Hepatocyte (in vitro differentiated cells): ENCODE measurements around the gene TUBGCP2. TPM values are rescaled to one million over a fixed set of nuclear protein-coding genes. Genes with fewer than 3 reads are reported as not detected.

Experiments
- DNase-seq: peaks from one replicate; pipeline ENCODE4 v3.0.0-alpha.2; 2016; ENCODE audit warnings: low spot score
- H2AFZ ChIP-seq: fragments of 200-600 bp; sonication (generic); 2 replicates; pipeline ENCODE4 v1.6.0; 2016; ENCODE audit warnings: antibody characterized with exemption, mild to moderate bottlenecking
- H3K27ac ChIP-seq: fragments of 200-600 bp; sonication (generic); 2 replicates; pipeline ENCODE4 v1.5.1; 2016; ENCODE audit warnings: mild to moderate bottlenecking
- H3K27me3 ChIP-seq: fragments of 200-600 bp; sonication (generic); 2 replicates; pipeline ENCODE4 v1.6.1; 2016
- H3K36me3 ChIP-seq: fragments of 200-600 bp; sonication (generic); replicated peaks from 2 replicates; pipeline ENCODE4 v1.5.1; 2016; ENCODE audit warnings: low read depth; ENCODE audit not compliant: insufficient read depth
- H3K4me1 ChIP-seq: fragments of 200-600 bp; sonication (generic); 2 replicates; pipeline ENCODE4 v1.5.1; 2016; ENCODE audit warnings: mild to moderate bottlenecking, moderate library complexity; ENCODE audit not compliant: insufficient read depth
- H3K4me2 ChIP-seq: fragments of 200-600 bp; sonication (generic); 2 replicates; pipeline ENCODE4 v1.6.0; 2016
- H3K4me3 ChIP-seq: fragments of 200-600 bp; sonication (generic); 2 replicates; pipeline ENCODE4 v1.5.1; 2016; ENCODE audit warnings: mild to moderate bottlenecking
- H3K79me2 ChIP-seq: fragments of 200-600 bp; sonication (generic); 2 replicates; pipeline ENCODE4 v1.6.0; 2017; ENCODE audit warnings: mild to moderate bottlenecking
- H3K9me2 ChIP-seq: fragments of 200-600 bp; sonication (generic); replicated peaks from 2 replicates; pipeline ENCODE4 v1.6.0; 2017; ENCODE audit warnings: mild to moderate bottlenecking; ENCODE audit not compliant: insufficient read depth
- H3K9me3 ChIP-seq: fragments of 200-600 bp; sonication (generic); 2 replicates; pipeline ENCODE4 v1.5.1; 2016; ENCODE audit warnings: low read depth, mild to moderate bottlenecking
- H4K20me1 ChIP-seq: fragments of 200-600 bp; sonication (generic); 2 replicates; pipeline ENCODE4 v1.6.0; 2016; ENCODE audit warnings: mild to moderate bottlenecking; ENCODE audit not compliant: insufficient read depth, poor library complexity, severe bottlenecking
- EZH2 ChIP-seq: fragments of 200-600 bp; sonication (generic); IDR thresholded peaks from 2 replicates; pipeline ENCODE4 v1.6.1; 2016; ENCODE audit warnings: antibody characterized with exemption, mild to moderate bottlenecking, borderline replicate concordance
- EZH2phosphoT487 ChIP-seq: fragments of 200-600 bp; sonication (generic); IDR thresholded peaks from one replicate; pipeline ENCODE4 v1.6.1; 2018; ENCODE audit warnings: antibody characterized with exemption, mild to moderate bottlenecking, low read depth, moderate library complexity; ENCODE audit not compliant: unreplicated experiment, severe bottlenecking
- WGBS: methylation state at CpG from one replicate; pipeline ENCODE4 v1.1.6; 2016; ENCODE audit warnings: low lambda C conversion rate; ENCODE audit errors: missing lambda C conversion rate; 5-methylcytosine and 5-hydroxymethylcytosine counted together
- polyA plus RNA-seq: library from polyadenylated mRNA; unstranded; fragments of >200 nt; fragmentation: Nextera tagmentation; extraction: Ambion mirVana; gene quantifications from 2 replicates; pipeline ENCODE4 v1.2.1, GENCODE V29; 2016
- total RNA-seq: library from RNA; depleted of rRNA; stranded (reverse); fragments of >200 nt; gene quantifications from 2 replicates; pipeline ENCODE4 v1.2.3, GENCODE V29; 2014
- TF ChIP-seq, protein P1 (sequence below): fragments of 200-600 bp; sonication (generic); IDR thresholded peaks from 2 replicates; pipeline ENCODE4 v1.5.1; 2016; ENCODE audit warnings: antibody characterized with exemption, mild to moderate bottlenecking; ENCODE audit not compliant: poor library complexity

The TUBGCP2 gene
- total and polyA plus RNA-seq, 2 experiments from 2014 or later, result 44.8 to 51.5 TPM

DNA sequence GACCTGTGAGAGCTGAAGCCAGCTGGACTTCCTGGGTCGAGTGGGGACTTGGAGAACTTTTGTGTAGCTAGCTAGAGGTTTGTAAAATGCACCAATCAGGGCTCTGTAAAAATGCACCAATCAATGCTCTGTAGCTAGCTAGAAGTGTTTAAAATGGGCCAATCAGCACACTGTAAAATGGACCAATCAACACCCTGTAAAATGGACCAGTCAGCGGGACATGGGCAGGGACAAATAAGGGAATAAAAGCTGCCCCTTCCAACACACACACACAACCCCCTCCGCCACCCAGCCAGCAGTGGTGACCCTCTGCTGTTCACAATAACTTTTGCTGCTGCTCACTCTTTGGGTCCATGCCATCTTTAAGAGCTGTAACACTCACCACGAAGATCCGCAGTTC lies 7.2 kb upstream of the TUBGCP2 start:
- no peak for TF ChIP-seq EZH2
- no peak for TF ChIP-seq EZH2phosphoT487
- TF ChIP-seq, protein P1, sequence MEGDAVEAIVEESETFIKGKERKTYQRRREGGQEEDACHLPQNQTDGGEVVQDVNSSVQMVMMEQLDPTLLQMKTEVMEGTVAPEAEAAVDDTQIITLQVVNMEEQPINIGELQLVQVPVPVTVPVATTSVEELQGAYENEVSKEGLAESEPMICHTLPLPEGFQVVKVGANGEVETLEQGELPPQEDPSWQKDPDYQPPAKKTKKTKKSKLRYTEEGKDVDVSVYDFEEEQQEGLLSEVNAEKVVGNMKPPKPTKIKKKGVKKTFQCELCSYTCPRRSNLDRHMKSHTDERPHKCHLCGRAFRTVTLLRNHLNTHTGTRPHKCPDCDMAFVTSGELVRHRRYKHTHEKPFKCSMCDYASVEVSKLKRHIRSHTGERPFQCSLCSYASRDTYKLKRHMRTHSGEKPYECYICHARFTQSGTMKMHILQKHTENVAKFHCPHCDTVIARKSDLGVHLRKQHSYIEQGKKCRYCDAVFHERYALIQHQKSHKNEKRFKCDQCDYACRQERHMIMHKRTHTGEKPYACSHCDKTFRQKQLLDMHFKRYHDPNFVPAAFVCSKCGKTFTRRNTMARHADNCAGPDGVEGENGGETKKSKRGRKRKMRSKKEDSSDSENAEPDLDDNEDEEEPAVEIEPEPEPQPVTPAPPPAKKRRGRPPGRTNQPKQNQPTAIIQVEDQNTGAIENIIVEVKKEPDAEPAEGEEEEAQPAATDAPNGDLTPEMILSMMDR, result no peak
- no peak overlapping the region for H2AFZ ChIP-seq
- H3K4me1 ChIP-seq, result no peaks in the 10 kb centered on the region
- no peaks in the 10 kb centered on the region for H3K9me3 ChIP-seq
- no peaks in the 10 kb centered on the region for H3K36me3 ChIP-seq
- no peak overlapping the region for H3K4me3 ChIP-seq
- WGBS, result 97% methylated on average over 5 of the region's 5 CpGs
- H3K27ac ChIP-seq, result no peak overlapping the region
- no peaks in the 10 kb centered on the region for H3K9me2 ChIP-seq
- H3K27me3 ChIP-seq, result no peaks in the 10 kb centered on the region
- no peaks in the 10 kb centered on the region for H4K20me1 ChIP-seq
- H3K4me2 ChIP-seq, result no peak overlapping the region
- H3K79me2 ChIP-seq, result no peaks in the 10 kb centered on the region
- no peak for DNase-seq

DNA sequence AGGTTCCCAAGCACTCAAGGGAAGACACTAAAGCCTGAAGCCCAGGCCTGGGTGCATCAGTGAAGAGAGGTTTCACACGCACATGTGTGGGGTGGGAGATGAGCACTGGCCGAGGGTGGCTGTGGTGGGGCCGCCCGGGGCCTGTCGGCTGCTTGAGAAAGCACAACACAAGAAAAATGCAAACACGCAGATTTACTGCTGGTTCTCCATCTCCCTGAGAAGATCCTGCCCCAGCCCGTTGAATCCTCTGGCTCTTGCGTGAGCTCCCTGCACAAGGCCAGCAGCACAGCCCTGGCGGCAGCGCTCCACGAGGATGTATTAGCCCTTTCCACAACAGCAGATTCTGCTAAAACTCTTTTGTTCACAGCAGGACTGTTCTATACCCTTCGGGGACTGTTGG lies 6.2 kb upstream of the TUBGCP2 start:
- no peaks in the 10 kb centered on the region for H3K4me1 ChIP-seq
- no peak overlapping the region for H3K4me2 ChIP-seq
- TF ChIP-seq EZH2phosphoT487 (no peak), EZH2 (no peak)
- TF ChIP-seq, protein P1, result no peak
- H3K9me2 ChIP-seq, result no peaks in the 10 kb centered on the region
- DNase-seq, result no peak
- H4K20me1 ChIP-seq, result no peaks in the 10 kb centered on the region
- no peak overlapping the region for H3K27ac ChIP-seq
- no peaks in the 10 kb centered on the region for H3K36me3 ChIP-seq
- H3K79me2 ChIP-seq, result no peaks in the 10 kb centered on the region
- 93% methylated on average over 11 of the region's 12 CpGs for WGBS
- H3K9me3 ChIP-seq, result no peaks in the 10 kb centered on the region
- no peak overlapping the region for H2AFZ ChIP-seq
- H3K27me3 ChIP-seq, result no peaks in the 10 kb centered on the region
- no peak overlapping the region for H3K4me3 ChIP-seq

DNA sequence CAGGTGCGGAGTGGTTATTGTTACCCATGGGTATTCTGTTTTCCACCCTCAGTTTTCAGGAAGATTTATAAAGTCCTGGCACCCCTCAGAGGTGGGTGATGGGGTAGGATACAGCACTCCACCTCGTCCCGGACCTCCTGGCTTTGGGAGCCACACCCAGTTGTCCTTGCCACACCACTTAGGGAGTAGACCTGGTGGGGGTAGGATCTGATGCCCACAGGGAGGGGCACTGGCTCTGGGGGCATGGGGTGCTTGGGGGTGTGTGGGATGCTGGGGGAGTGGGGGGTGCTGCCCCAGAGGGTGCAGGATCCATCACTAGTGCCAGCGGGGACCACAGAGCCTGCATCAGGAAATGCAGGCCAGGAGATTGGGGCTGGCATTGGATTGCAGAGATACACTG lies 4.5 kb upstream of the TUBGCP2 start:
- Histone ChIP-seq H3K27ac (no peak overlapping the region), H3K79me2 (peaks cover 4% of the 10 kb centered on the region), H2AFZ (no peak overlapping the region), H3K36me3 (no peaks in the 10 kb centered on the region), H3K4me3 (no peak overlapping the region), H3K4me2 (no peak overlapping the region), H4K20me1 (peaks cover 3% of the 10 kb centered on the region), H3K27me3 (no peaks in the 10 kb centered on the region), H3K9me2 (no peaks in the 10 kb centered on the region), H3K4me1 (no peaks in the 10 kb centered on the region), H3K9me3 (no peaks in the 10 kb centered on the region)
- 95% methylated on average over 4 of the region's 4 CpGs for WGBS
- DNase-seq, result no peak
- TF ChIP-seq EZH2phosphoT487, result no peak
- TF ChIP-seq, protein P1, result no peak

DNA sequence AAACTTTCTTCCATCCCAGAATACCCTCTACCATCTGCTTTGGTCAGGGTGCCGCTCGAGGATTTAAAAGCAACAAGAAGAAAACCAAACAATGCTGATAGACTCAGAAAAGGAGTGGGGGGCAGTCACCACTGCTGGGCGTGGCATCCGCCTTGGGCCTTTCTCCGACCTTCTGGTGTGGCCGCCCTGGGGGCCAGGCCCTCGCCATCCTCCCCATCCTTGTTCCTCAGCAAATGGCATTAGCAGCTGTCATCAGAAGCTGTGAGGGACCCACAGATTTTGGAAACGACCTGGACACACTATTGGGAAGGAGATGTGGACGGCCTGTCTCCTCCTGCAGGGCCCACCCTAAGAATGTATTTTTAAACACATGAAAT lies 4.1 kb upstream of the TUBGCP2 start:
- Histone ChIP-seq H4K20me1 (peaks cover 3% of the 10 kb centered on the region), H3K9me2 (no peaks in the 10 kb centered on the region), H3K27me3 (no peaks in the 10 kb centered on the region), H3K9me3 (no peaks in the 10 kb centered on the region), H2AFZ (no peak overlapping the region), H3K4me1 (no peaks in the 10 kb centered on the region), H3K4me3 (no peak overlapping the region), H3K36me3 (no peaks in the 10 kb centered on the region), H3K79me2 (peaks cover 8% of the 10 kb centered on the region), H3K27ac (no peak overlapping the region), H3K4me2 (no peak overlapping the region)
- no peak for DNase-seq
- TF ChIP-seq EZH2, result no peak
- WGBS, result 96% methylated on average over 9 of the region's 9 CpGs
